ENCODE measurements around the gene SUCLG1. TPM values are rescaled to one million over a fixed set of nuclear protein-coding genes. Genes with fewer than 3 reads are reported as not detected.

SUCLG1 gene
- total RNA-seq, 2 experiments from 2014 or later, result 34.2 to 37.1 TPM

- CTCF ChIA-PET, result interaction anchor here (1.4 to 1.6 kb wide), 2 partner anchors 391 to 435 kb away, joined by 5 to 6 read pairs; no protein-coding TSS in a partner anchor
Measured at GRCh38 chr2:84491256-84491655, 32.2 kb upstream of the SUCLG1 start.

GRCh38 chr2:84487298-84487996, 28.4 kb upstream of the SUCLG1 start:
- Histone ChIP-seq H3K27ac (ENCODE audit: low read depth in 1 of 2, low read length in 2 of 2) (no peak overlapping the region), H3K27me3 (ENCODE audit: control insufficient read depth in 1 of 2, insufficient read depth in 2 of 2, low read length in 2 of 2) (no peaks in the 10 kb centered on the region), H3K9me3 (ENCODE audit: control insufficient read depth in 1 of 2, insufficient read depth in 1 of 2, low read length in 2 of 2) (no peaks in the 10 kb centered on the region), H3K36me3 (ENCODE audit: insufficient read depth, low read length) (no peaks in the 10 kb centered on the region), H3K4me1 (ENCODE audit: insufficient read depth, low read length) (peaks cover under 1% of the 10 kb centered on the region), H3K4me3 (ENCODE audit: low read length) (no peak overlapping the region)
- ChIA-PET CTCF (interaction anchor here (1.3 kb wide), 1 partner anchor 438 kb away, joined by 4 read pairs; no protein-coding TSS in a partner anchor), POLR2A (no interaction called here)
- Mint-ChIP-seq H3K4me1 (ENCODE audit: low read depth) (peaks cover 2% of the 10 kb centered on the region), H3K9me3 (no peaks in the 10 kb centered on the region), H3K4me3 (no peak overlapping the region), H3K27ac (no peak overlapping the region), H3K27me3 (no peaks in the 10 kb centered on the region), H3K36me3 (ENCODE audit: low read depth) (no peaks in the 10 kb centered on the region)
- ATAC-seq (ENCODE audit: poor library complexity) (no peak), DNase-seq (no peak)
- intact Hi-C loops (cut with DNase I, micrococcal nuclease), result no loop called here
- TF ChIP-seq CTCF (IDR thresholded peaks at IDR 0.05), result no peak

More at GRCh38 chr2:84491256-84491655, 32.2 kb upstream of the SUCLG1 start:
- no peak overlapping the region for H3K4me3 ChIP-seq (ENCODE audit: low read length)
- no peaks in the 10 kb centered on the region for H3K27me3 ChIP-seq (ENCODE audit: control insufficient read depth in 1 of 2, insufficient read depth in 2 of 2, low read length in 2 of 2)
- POLR2A ChIA-PET, result interaction anchor here (0.7 kb wide), 1 partner anchor 735 kb away, joined by 3 read pairs; no protein-coding TSS in a partner anchor
- H3K9me3 Mint-ChIP-seq, result no peaks in the 10 kb centered on the region
- ATAC-seq (ENCODE audit: poor library complexity) (no peak), DNase-seq (no peak)
- TF ChIP-seq CTCF (IDR thresholded peaks at IDR 0.05), result no peak
- peaks cover 4% of the 10 kb centered on the region for H3K4me1 ChIP-seq (ENCODE audit: insufficient read depth, low read length)
- peaks cover 7% of the 10 kb centered on the region for H3K4me1 Mint-ChIP-seq (ENCODE audit: low read depth)
- intact Hi-C loops (cut with DNase I, micrococcal nuclease), result loop anchor here in 1 of 2 experiments (5.0 kb wide), 1 partner anchor 521 kb away; no protein-coding TSS in a partner anchor
- no peaks in the 10 kb centered on the region for H3K27me3 Mint-ChIP-seq
- no peaks in the 10 kb centered on the region for H3K36me3 ChIP-seq (ENCODE audit: insufficient read depth, low read length)
- no peak overlapping the region for H3K27ac ChIP-seq (ENCODE audit: low read depth in 1 of 2, low read length in 2 of 2)
- no peaks in the 10 kb centered on the region for H3K9me3 ChIP-seq (ENCODE audit: control insufficient read depth in 1 of 2, insufficient read depth in 1 of 2, low read length in 2 of 2)
- H3K36me3 Mint-ChIP-seq (ENCODE audit: low read depth), result no peaks in the 10 kb centered on the region
- no peak overlapping the region for H3K4me3 Mint-ChIP-seq
- H3K27ac Mint-ChIP-seq, result no peak overlapping the region

GRCh38 chr2:84486441-84487115, 27.5 kb upstream of the SUCLG1 start:
- POLR2A ChIA-PET, result no interaction called here
- H3K4me3 Mint-ChIP-seq, result no peak overlapping the region
- no peaks in the 10 kb centered on the region for H3K36me3 Mint-ChIP-seq (ENCODE audit: low read depth)
- Histone ChIP-seq H3K27ac (ENCODE audit: low read depth in 1 of 2, low read length in 2 of 2) (no peak overlapping the region), H3K27me3 (ENCODE audit: control insufficient read depth in 1 of 2, insufficient read depth in 2 of 2, low read length in 2 of 2) (no peaks in the 10 kb centered on the region), H3K4me3 (ENCODE audit: low read length) (no peak overlapping the region), H3K36me3 (ENCODE audit: insufficient read depth, low read length) (no peaks in the 10 kb centered on the region), H3K9me3 (ENCODE audit: control insufficient read depth in 1 of 2, insufficient read depth in 1 of 2, low read length in 2 of 2) (no peaks in the 10 kb centered on the region), H3K4me1 (ENCODE audit: insufficient read depth, low read length) (peaks cover 10% of the 10 kb centered on the region)
- DNase-seq (no peak), ATAC-seq (ENCODE audit: poor library complexity) (no peak)
- no peaks in the 10 kb centered on the region for H3K9me3 Mint-ChIP-seq
- peaks cover 11% of the 10 kb centered on the region for H3K4me1 Mint-ChIP-seq (ENCODE audit: low read depth)
- CTCF ChIA-PET, result no interaction called here
- no peak for TF ChIP-seq CTCF (IDR thresholded peaks at IDR 0.05)
- intact Hi-C loops (cut with DNase I, micrococcal nuclease), result no loop called here
- H3K27ac Mint-ChIP-seq, result no peak overlapping the region
- no peaks in the 10 kb centered on the region for H3K27me3 Mint-ChIP-seq
